ENCODE results near the gene TMEM50B.

DNA sequence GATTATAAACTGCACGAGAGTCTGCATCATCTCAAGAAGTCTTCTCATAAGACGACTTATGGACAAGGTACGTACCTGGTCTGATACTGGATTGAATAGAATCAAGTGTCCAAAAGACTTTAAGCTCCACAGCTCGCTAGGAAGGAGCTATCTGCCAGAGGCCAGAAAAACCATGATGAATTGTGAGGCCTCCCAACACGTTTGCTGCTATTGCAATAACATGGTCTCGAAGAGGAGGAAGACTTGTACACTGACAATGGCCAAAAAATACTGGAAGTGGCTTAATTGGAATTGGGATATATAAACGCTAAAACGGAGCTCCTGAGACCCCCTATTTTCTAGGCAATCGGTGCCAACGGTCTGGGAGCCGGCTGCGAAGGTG, 11.2 kb upstream of the TMEM50B start:
- TF ChIP-seq CTCF (conservative IDR thresholded peaks at IDR 0.05; ENCODE audit: low read depth, low read length) = no peak
- no peak for TF ChIP-seq EZH2phosphoT487 (IDR thresholded peaks at IDR 0.05; ENCODE audit: borderline replicate concordance, low read length)

Measured in PC-3 (cell line).